Glutamatergic neuron (in vitro differentiated cells): ENCODE results near the gene FGF19. TPM values are rescaled to one million over a fixed set of nuclear protein-coding genes. Genes with fewer than 3 reads are reported as not detected.

Source experiments
- DNase-seq: peaks from one replicate; pipeline ENCODE4 v3.0.0; 2022
- H3K27ac Mint-ChIP-seq: one replicate; pipeline ENCODE4 v1.8.0; 2020; ENCODE audit warnings: mild to moderate bottlenecking, mixed read lengths, inconsistent platforms; ENCODE audit not compliant: unreplicated experiment
- H3K27me3 Mint-ChIP-seq: one replicate; pipeline ENCODE4 v1.8.0; 2020; ENCODE audit warnings: mild to moderate bottlenecking, moderate library complexity, mixed read lengths, inconsistent platforms; ENCODE audit not compliant: unreplicated experiment
- H3K36me3 Mint-ChIP-seq: one replicate; pipeline ENCODE4 v1.8.0; 2020; ENCODE audit warnings: mild to moderate bottlenecking, mixed read lengths, inconsistent platforms; ENCODE audit not compliant: unreplicated experiment
- H3K4me1 Mint-ChIP-seq: one replicate; pipeline ENCODE4 v1.8.0; 2020; ENCODE audit warnings: mild to moderate bottlenecking, low read depth, mixed read lengths, inconsistent platforms; ENCODE audit not compliant: unreplicated experiment
- H3K4me3 Mint-ChIP-seq: one replicate; pipeline ENCODE4 v1.8.0; 2020; ENCODE audit warnings: mild to moderate bottlenecking, mixed read lengths, inconsistent platforms; ENCODE audit not compliant: unreplicated experiment
- H3K9me3 Mint-ChIP-seq: one replicate; pipeline ENCODE4 v1.8.0; 2020; ENCODE audit warnings: mild to moderate bottlenecking, moderate library complexity, mixed read lengths, inconsistent platforms; ENCODE audit not compliant: unreplicated experiment
- CTCF ChIP-seq: fragments of 200-600 bp; sonication (generic); IDR thresholded peaks from one replicate; pipeline ENCODE4 v1.5.0; 2021; ENCODE audit not compliant: partially characterized antibody, unreplicated experiment
- total RNA-seq: library from RNA; stranded (reverse); fragmentation: NEBNext Ultra II Directional; extraction: Animal tissue kit (Norgen Biotek cat#: 25700); gene quantifications from one replicate; pipeline ENCODE4 v1.2.1, GENCODE V29; 2021; ENCODE audit not compliant: unreplicated experiment

FGF19 gene
- total RNA-seq, 1 donor from 2014 or later = 5.1 TPM

GRCh38 chr11:69661413-69661715 is 42.5 kb downstream of the FGF19 start:
- no peak overlapping the region for H3K4me3 Mint-ChIP-seq
- peaks cover 5% of the 10 kb centered on the region for H3K27me3 Mint-ChIP-seq
- H3K36me3 Mint-ChIP-seq = no peaks in the 10 kb centered on the region
- no peak overlapping the region for H3K27ac Mint-ChIP-seq
- TF ChIP-seq CTCF = no peak
- peaks cover 2% of the 10 kb centered on the region for H3K4me1 Mint-ChIP-seq
- no peaks in the 10 kb centered on the region for H3K9me3 Mint-ChIP-seq
- DNase-seq = no peak

GRCh38 chr11:69660001-69660500 is 43.8 kb downstream of the FGF19 start:
- no peak for DNase-seq
- Mint-ChIP-seq H3K4me1 (peaks cover 2% of the 10 kb centered on the region), H3K9me3 (peaks cover 2% of the 10 kb centered on the region), H3K36me3 (no peaks in the 10 kb centered on the region), H3K4me3 (no peak overlapping the region), H3K27me3 (peaks cover 5% of the 10 kb centered on the region), H3K27ac (no peak overlapping the region)
- TF ChIP-seq CTCF = no peak

- Mint-ChIP-seq H3K36me3 (no peaks in the 10 kb centered on the region), H3K4me1 (peaks cover 2% of the 10 kb centered on the region), H3K4me3 (no peak overlapping the region), H3K27me3 (peaks cover 5% of the 10 kb centered on the region), H3K9me3 (peaks cover 2% of the 10 kb centered on the region), H3K27ac (peak overlapping the region; percentile 49)
- no peak for DNase-seq
- no peak for TF ChIP-seq CTCF
Observed at GRCh38 chr11:69659591-69659990, 44.2 kb downstream of the FGF19 start.

GRCh38 chr11:69658626-69659450 is 45.0 kb downstream of the FGF19 start:
- no peak for DNase-seq
- Mint-ChIP-seq H3K27me3 (peaks cover 5% of the 10 kb centered on the region), H3K27ac (peak overlapping the region; percentile 62), H3K9me3 (peaks cover 2% of the 10 kb centered on the region), H3K4me3 (no peak overlapping the region), H3K36me3 (no peaks in the 10 kb centered on the region), H3K4me1 (peaks cover 2% of the 10 kb centered on the region)
- TF ChIP-seq CTCF = no peak

GRCh38 chr11:69657911-69658625 is 45.8 kb downstream of the FGF19 start:
- peak; percentile 11 for DNase-seq
- Mint-ChIP-seq H3K27me3 (peaks cover 7% of the 10 kb centered on the region), H3K4me3 (no peak overlapping the region), H3K4me1 (peaks cover 2% of the 10 kb centered on the region), H3K27ac (peak overlapping the region; percentile 62), H3K36me3 (no peaks in the 10 kb centered on the region), H3K9me3 (peaks cover 2% of the 10 kb centered on the region)
- TF ChIP-seq CTCF = no peak
